CD4-positive, alpha-beta T cell (primary cell): ENCODE data around the gene SCIN. TPM values are rescaled to one million over a fixed set of nuclear protein-coding genes. Genes with fewer than 3 reads are reported as not detected.
A peak's percentile ranks its signal among the peaks of the same experiment; 100 is the strongest.

ENCODE experiments used
- ATAC-seq: fragments of 200-7000 bp; cut with Tn5 transposase; one replicate; pipeline ENCODE4 v1.10.0; 2022; ENCODE audit warnings: mild to moderate bottlenecking; ENCODE audit not compliant: poor library complexity
- CTCF ChIA-PET: fragments of 350-600 bp; sonication (Branson Sonifier 250); formaldehyde crosslinking; loops from one replicate; lab custom pipeline; 2021; ENCODE audit warnings: antibody characterized with exemption, inconsistent platforms; lab: Charles Lee
- POLR2A ChIA-PET: fragments of 350-600 bp; sonication (Branson Sonifier 250); formaldehyde crosslinking; loops from one replicate; lab custom pipeline; 2021; ENCODE audit warnings: antibody characterized with exemption, inconsistent platforms; lab: Charles Lee
- DNase-seq, 14 experiments: peaks; one replicate each; pipeline ENCODE4 v3.0.0-alpha.2; 2013 to 2020; ENCODE audit warnings: mixed read lengths in 2 of 14
- H3K27ac ChIP-seq, 2 donors: one replicate each; pipeline versions ENCODE4 v1.5.1 to v1.7.0; 2013; ENCODE audit warnings: low read length in 2 of 2, low read depth in 1 of 2, mild to moderate bottlenecking in 1 of 2
- H3K27me3 ChIP-seq, 2 experiments: 1 replicate in 1 of 2; 2 replicates in 1 of 2; pipeline versions ENCODE4 v1.6.1 to v1.7.0; 2013; ENCODE audit warnings: low read length in 2 of 2, control low read depth in 1 of 2, mild to moderate bottlenecking in 1 of 2, moderate library complexity in 1 of 2; ENCODE audit not compliant: insufficient read depth in 2 of 2, control insufficient read depth in 1 of 2
- H3K36me3 ChIP-seq: one replicate; pipeline ENCODE4 v1.6.1; 2013; ENCODE audit warnings: low read length, control low read depth; ENCODE audit not compliant: insufficient read depth
- H3K4me1 ChIP-seq: one replicate; pipeline ENCODE4 v1.6.1; 2013; ENCODE audit warnings: low read length, control low read depth; ENCODE audit not compliant: insufficient read depth
- H3K4me3 ChIP-seq: one replicate; pipeline ENCODE4 v1.5.1; 2013; ENCODE audit warnings: mild to moderate bottlenecking, low read length, moderate library complexity
- H3K9me3 ChIP-seq, 2 experiments: 1 replicate in 1 of 2; 2 replicates in 1 of 2; pipeline versions ENCODE4 v1.6.1 to v1.7.0; 2013; ENCODE audit warnings: low read length in 2 of 2, mild to moderate bottlenecking in 2 of 2, control low read depth in 1 of 2, moderate library complexity in 1 of 2; ENCODE audit not compliant: control insufficient read depth in 1 of 2, insufficient read depth in 1 of 2
- H3K27ac Mint-ChIP-seq: one replicate; pipeline ENCODE4 v1.8.0; 2020; ENCODE audit warnings: mixed read lengths
- H3K27me3 Mint-ChIP-seq: one replicate; pipeline ENCODE4 v1.8.0; 2021; ENCODE audit warnings: mixed read lengths
- H3K36me3 Mint-ChIP-seq: one replicate; pipeline ENCODE4 v1.8.0; 2021; ENCODE audit warnings: low read depth, mixed read lengths
- H3K4me1 Mint-ChIP-seq: one replicate; pipeline ENCODE4 v1.8.0; 2021; ENCODE audit warnings: low read depth, mixed read lengths
- H3K4me3 Mint-ChIP-seq: one replicate; pipeline ENCODE4 v1.8.0; 2020; ENCODE audit warnings: mild to moderate bottlenecking, mixed read lengths
- H3K9me3 Mint-ChIP-seq: one replicate; pipeline ENCODE4 v1.8.0; 2020; ENCODE audit warnings: mixed read lengths
- intact Hi-C, 2 experiments: fragments of 100-400 bp; cut with DNase I in 1 of 2; cut with micrococcal nuclease in 1 of 2; formaldehyde crosslinking; loops; one replicate each; pipeline versions ENCODE4 v1.15.1 to v1.9.0; 2023 to 2025; cut with DNase I, micrococcal nuclease
- total RNA-seq, 174 experiments: library from RNA in 2 of 174; stranded (reverse) in 2 of 174; gene quantifications; one replicate each; pipeline ENCODE4 v1.2.3 and lab custom pipeline; 2021 to 2026
- TF ChIP-seq, protein P1 (sequence below): fragments of 200-600 bp; IDR thresholded peaks from one replicate; pipeline ENCODE4 v1.8.0; 2022; ENCODE audit warnings: antibody characterized with exemption, mild to moderate bottlenecking

The SCIN gene
- total RNA-seq, 2 experiments from 2014 or later, result 0.08 TPM; not detected in 1

DNA sequence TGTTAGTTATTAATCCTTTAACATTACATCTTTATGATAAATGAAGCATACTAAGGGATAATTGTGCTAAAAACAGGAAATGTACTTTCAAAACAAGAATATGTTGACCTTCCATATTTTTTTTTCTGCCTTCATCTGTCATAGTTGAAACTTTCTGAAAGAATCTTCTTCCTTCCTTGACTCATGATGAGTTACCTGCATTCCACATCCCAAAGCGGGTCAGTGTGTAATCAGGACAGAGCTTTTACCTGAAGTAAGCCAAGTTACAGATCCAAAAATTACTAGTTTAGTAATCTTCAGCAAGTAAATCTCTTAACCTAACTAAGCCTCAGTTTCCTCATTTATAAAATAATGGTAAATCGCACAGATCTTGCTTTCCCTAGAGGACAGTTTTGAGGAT is 103.5 kb downstream of the SCIN start:
- no peak overlapping the region for H3K27ac Mint-ChIP-seq
- H3K4me3 Mint-ChIP-seq, result no peak overlapping the region
- peaks cover 17% of the 10 kb centered on the region for H3K4me1 Mint-ChIP-seq
- Histone ChIP-seq H3K9me3 (no peaks in the 10 kb centered on the region), H3K4me3 (no peak overlapping the region), H3K36me3 (no peaks in the 10 kb centered on the region), H3K4me1 (peaks cover 7% of the 10 kb centered on the region), H3K27me3 (no peaks in the 10 kb centered on the region), H3K27ac (no peak overlapping the region)
- H3K27me3 Mint-ChIP-seq, result no peaks in the 10 kb centered on the region
- CTCF ChIA-PET, result interaction anchor here (1.2 to 2.0 kb wide), 2 partner anchors 13 to 218 kb away, joined by 3 to 28 read pairs; partner anchors contain the start of gene ARL4A
- POLR2A ChIA-PET, result no interaction called here
- TF ChIP-seq, protein P1, sequence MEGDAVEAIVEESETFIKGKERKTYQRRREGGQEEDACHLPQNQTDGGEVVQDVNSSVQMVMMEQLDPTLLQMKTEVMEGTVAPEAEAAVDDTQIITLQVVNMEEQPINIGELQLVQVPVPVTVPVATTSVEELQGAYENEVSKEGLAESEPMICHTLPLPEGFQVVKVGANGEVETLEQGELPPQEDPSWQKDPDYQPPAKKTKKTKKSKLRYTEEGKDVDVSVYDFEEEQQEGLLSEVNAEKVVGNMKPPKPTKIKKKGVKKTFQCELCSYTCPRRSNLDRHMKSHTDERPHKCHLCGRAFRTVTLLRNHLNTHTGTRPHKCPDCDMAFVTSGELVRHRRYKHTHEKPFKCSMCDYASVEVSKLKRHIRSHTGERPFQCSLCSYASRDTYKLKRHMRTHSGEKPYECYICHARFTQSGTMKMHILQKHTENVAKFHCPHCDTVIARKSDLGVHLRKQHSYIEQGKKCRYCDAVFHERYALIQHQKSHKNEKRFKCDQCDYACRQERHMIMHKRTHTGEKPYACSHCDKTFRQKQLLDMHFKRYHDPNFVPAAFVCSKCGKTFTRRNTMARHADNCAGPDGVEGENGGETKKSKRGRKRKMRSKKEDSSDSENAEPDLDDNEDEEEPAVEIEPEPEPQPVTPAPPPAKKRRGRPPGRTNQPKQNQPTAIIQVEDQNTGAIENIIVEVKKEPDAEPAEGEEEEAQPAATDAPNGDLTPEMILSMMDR, result no peak
- intact Hi-C loops, result no loop called here
- H3K36me3 Mint-ChIP-seq, result no peaks in the 10 kb centered on the region
- ATAC-seq (no peak), DNase-seq (no peak)
- H3K9me3 Mint-ChIP-seq, result no peaks in the 10 kb centered on the region

DNA sequence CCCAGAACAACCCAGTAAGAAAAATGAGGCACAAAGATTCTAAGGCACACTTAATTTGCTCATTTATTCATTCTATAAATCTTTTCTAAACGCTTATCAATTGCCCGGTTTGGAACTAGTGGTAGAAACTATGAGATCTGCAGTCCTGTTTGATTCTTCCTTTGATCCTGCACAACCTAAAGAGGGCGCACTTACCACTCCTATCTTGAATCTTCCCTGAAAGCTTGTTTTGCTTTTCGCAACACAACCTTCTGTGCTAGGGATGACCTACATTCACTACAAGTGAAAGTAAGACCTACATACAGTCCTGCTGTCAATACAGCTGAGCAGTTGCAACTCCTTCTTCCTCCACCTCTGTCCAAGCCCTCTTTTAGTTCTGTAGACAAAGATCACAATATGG is 104.3 kb downstream of the SCIN start:
- Mint-ChIP-seq H3K27me3 (no peaks in the 10 kb centered on the region), H3K9me3 (no peaks in the 10 kb centered on the region), H3K4me3 (no peak overlapping the region), H3K27ac (no peak overlapping the region), H3K36me3 (no peaks in the 10 kb centered on the region), H3K4me1 (peaks cover 17% of the 10 kb centered on the region)
- H3K27me3 ChIP-seq, result no peaks in the 10 kb centered on the region
- peaks cover 7% of the 10 kb centered on the region for H3K4me1 ChIP-seq
- TF ChIP-seq, protein P1, result peak; percentile 58
- no peaks in the 10 kb centered on the region for H3K36me3 ChIP-seq
- ATAC-seq, result peak; percentile 92
- CTCF ChIA-PET, result interaction anchor here (0.6 to 2.0 kb wide), 7 partner anchors 12 to 588 kb away, joined by 3 to 28 read pairs (median 3); partner anchors contain the start of gene ARL4A
- POLR2A ChIA-PET, result interaction anchor here (1.3 kb wide), 1 partner anchor 11 kb away, joined by 14 read pairs; no protein-coding TSS in a partner anchor
- H3K9me3 ChIP-seq, result no peaks in the 10 kb centered on the region
- H3K27ac ChIP-seq, result no peak overlapping the region
- intact Hi-C loops, result loop anchor here in 1 of 2 experiments (1.0 kb wide), 1 partner anchor 589 kb away; no protein-coding TSS in a partner anchor
- no peak overlapping the region for H3K4me3 ChIP-seq
- peak in 11 of 14 experiments; percentile 10 to 86 (median 25) for DNase-seq

DNA sequence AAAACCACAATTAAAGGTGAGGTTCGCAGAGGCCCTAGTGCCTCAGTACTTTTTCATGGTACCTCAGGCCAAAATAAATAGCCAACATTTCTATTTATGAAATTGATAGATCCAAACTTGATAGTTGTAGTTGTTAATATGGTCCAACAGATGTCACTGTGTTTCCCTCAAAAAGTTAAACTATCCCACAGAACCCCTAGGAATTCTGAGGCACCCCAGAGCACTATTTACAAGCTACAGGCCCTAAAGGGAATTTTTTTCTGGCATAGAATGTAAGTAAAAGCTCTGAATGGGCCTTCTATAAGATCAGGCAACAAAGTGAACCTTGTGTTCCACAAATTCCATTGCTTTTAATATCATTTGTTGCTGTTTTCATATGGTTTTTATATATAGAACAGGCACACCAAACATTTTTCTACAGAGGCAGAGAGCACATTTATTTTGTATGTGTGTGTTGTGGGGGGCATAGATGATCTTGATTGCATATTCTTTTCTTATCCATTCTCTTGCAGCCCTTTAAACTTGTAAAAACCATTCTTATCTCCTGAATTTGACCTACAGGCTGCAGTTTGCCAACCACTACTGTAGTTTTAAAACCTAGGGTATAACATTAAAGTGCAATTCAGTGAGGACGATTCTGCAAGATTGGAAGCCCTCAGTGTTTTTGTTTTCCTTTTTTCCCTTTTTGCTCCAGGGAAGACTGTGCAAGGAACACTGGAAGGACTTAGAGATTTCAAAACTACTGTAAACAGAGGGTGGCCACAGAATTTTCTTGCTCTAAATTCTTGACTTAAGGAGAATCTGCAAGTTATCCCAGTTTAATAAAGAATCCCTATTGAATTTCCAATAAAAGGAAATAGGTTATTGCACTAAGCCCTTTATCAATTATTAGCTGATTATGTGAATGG is 113.4 kb downstream of the SCIN start:
- Mint-ChIP-seq H3K36me3 (peaks cover 6% of the 10 kb centered on the region), H3K27ac (peak overlapping the region; percentile 40), H3K4me1 (peaks cover 28% of the 10 kb centered on the region), H3K4me3 (no peak overlapping the region), H3K9me3 (no peaks in the 10 kb centered on the region), H3K27me3 (no peaks in the 10 kb centered on the region)
- intact Hi-C loops, result loop anchor here (2.0 to 10.0 kb wide), 4 partner anchors 47 to 1041 kb away; no protein-coding TSS in a partner anchor
- no peaks in the 10 kb centered on the region for H3K27me3 ChIP-seq
- DNase-seq (peak in 3 of 14 experiments; percentile 6 to 28 (median 23)), ATAC-seq (no peak)
- H3K9me3 ChIP-seq, result peaks cover 0 to 3% of the 10 kb centered on the region in 2 experiments
- POLR2A ChIA-PET, result no interaction called here
- no peak overlapping the region for H3K27ac ChIP-seq
- TF ChIP-seq, protein P1, result peak; percentile 53
- CTCF ChIA-PET, result no interaction called here
- peaks cover 24% of the 10 kb centered on the region for H3K4me1 ChIP-seq
- no peaks in the 10 kb centered on the region for H3K36me3 ChIP-seq
- no peak overlapping the region for H3K4me3 ChIP-seq
